IPS DF 6.9 (cell line): ENCODE data around the gene DOCK2.
A peak's percentile ranks its signal among the peaks of the same experiment; 100 is the strongest.

Experiments
- DNase-seq: peaks from one replicate; pipeline ENCODE4 v3.0.0-alpha.2; 2013; ENCODE audit warnings: low read depth, low spot score
- H3K27ac ChIP-seq: one replicate; pipeline ENCODE4 v1.5.1; 2013; ENCODE audit warnings: low read length, control low read depth
- H3K27me3 ChIP-seq: 2 replicates; pipeline ENCODE4 v1.6.1; 2013; ENCODE audit warnings: mild to moderate bottlenecking, low read length; ENCODE audit not compliant: control insufficient read depth, insufficient read depth
- H3K36me3 ChIP-seq: 2 replicates; pipeline ENCODE4 v1.6.1; 2013; ENCODE audit warnings: low read length; ENCODE audit not compliant: control insufficient read depth, insufficient read depth
- H3K4me1 ChIP-seq: 2 replicates; pipeline ENCODE4 v1.6.1; 2013; ENCODE audit warnings: low read length; ENCODE audit not compliant: control insufficient read depth, insufficient read depth
- H3K4me3 ChIP-seq: 2 replicates; pipeline ENCODE4 v1.5.1; 2013; ENCODE audit warnings: mild to moderate bottlenecking, low read length
- H3K9me3 ChIP-seq: 2 replicates; pipeline ENCODE4 v1.6.1; 2013; ENCODE audit warnings: low read length, inconsistent platforms; ENCODE audit not compliant: control insufficient read depth, insufficient read depth
- WGBS: extraction: QIAGEN DNeasy Blood & Tissue Kit; methylation state at CpG from one replicate; pipeline ENCODE4 v1.1.7; 2013; ENCODE audit warnings: mixed read lengths, missing lambda C conversion rate; ENCODE audit not compliant: insufficient read length, insufficient coverage; 5-methylcytosine and 5-hydroxymethylcytosine counted together

The DOCK2 gene

GRCh38 chr5:169637085-169637548, at the start of gene DOCK2:
DOCK2 (plus strand) TSS chr5:169637275; CDS start chr5:169637327, 52 bp downstream.
- DNase-seq: no peak
- H3K4me1 ChIP-seq: 0 out of 2 replicates have a peak, but pooled peaks cover 4% of the 10 kb centered on the region
- WGBS: no CpG with 5 or more reads among the region's 42 CpGs
- no peak within 1 kb of the TSS for H3K27ac ChIP-seq
- no peaks in the 10 kb centered on the region for H3K9me3 ChIP-seq
- H3K4me3 ChIP-seq: peak within 1 kb of the TSS; percentile 57; the same call in 1 of the 2 replicates
- no peaks in the 10 kb centered on the region for H3K27me3 ChIP-seq
- H3K36me3 ChIP-seq: no peaks in the 10 kb centered on the region

GRCh38 chr5:169590602-169591001, 46.5 kb upstream of the DOCK2 start:
- Histone ChIP-seq H3K9me3 (no peaks in the 10 kb centered on the region), H3K4me1 (no peaks in the 10 kb centered on the region), H3K36me3 (peaks cover 19% of the 10 kb centered on the region; the same call in 1 of the 2 replicates), H3K27me3 (no peaks in the 10 kb centered on the region), H3K4me3 (no peak overlapping the region), H3K27ac (no peak overlapping the region)
- WGBS: no CpG with 5 or more reads among the region's 3 CpGs
- DNase-seq: no peak

- H3K9me3 ChIP-seq: no peaks in the 10 kb centered on the region
- no peak overlapping the region for H3K4me3 ChIP-seq
- DNase-seq: no peak
- WGBS: no CpG with 5 or more reads among the region's 1 CpG
- H3K27ac ChIP-seq: no peak overlapping the region
- H3K36me3 ChIP-seq: peaks cover 19% of the 10 kb centered on the region; the same call in 1 of the 2 replicates
- H3K27me3 ChIP-seq: no peaks in the 10 kb centered on the region
- H3K4me1 ChIP-seq: no peaks in the 10 kb centered on the region
Observed at GRCh38 chr5:169591636-169592035, 45.4 kb upstream of the DOCK2 start.

DNA sequence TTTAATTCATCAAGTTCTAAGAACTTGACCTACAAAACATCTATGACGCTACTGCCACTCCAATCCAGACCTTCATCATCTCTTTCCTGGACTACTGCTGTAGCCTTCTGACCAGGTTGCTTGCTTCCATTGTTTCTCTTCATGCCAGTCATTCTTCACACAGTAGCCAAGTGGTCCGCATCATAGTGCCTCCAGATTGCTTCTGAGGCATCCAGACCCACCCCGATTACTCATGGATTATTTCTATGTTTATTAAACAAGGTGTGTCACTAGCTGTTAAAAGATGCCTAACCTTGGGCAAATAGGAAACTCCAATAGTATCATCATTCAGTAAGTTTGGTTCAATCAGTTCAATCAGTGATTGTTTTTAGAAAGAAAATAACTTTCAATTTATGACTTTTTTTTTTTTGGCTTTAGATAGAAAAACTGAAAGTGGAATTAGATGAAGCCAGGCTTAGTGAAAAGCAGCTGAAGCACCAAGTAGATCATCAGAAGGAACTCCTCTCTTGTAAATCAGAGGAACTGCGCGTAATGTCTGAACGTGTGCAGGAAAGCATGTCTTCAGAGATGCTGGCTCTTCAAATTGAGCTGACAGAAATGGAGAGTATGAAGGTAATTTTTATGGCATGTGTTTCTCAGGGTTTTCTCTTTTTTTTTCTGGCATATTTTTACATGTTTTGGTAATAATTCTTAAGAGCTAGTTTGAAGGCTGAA, 44.0 kb upstream of the DOCK2 start:
- no peak overlapping the region for H3K4me3 ChIP-seq
- no peaks in the 10 kb centered on the region for H3K9me3 ChIP-seq
- DNase-seq: no peak
- no peaks in the 10 kb centered on the region for H3K27me3 ChIP-seq
- H3K4me1 ChIP-seq: no peaks in the 10 kb centered on the region
- WGBS: no CpG with 5 or more reads among the region's 6 CpGs
- peaks cover 22% of the 10 kb centered on the region; the same call in 1 of the 2 replicates for H3K36me3 ChIP-seq
- H3K27ac ChIP-seq: no peak overlapping the region

- H3K4me3 ChIP-seq: no peak overlapping the region
- H3K27ac ChIP-seq: no peak overlapping the region
- no peaks in the 10 kb centered on the region for H3K9me3 ChIP-seq
- no peaks in the 10 kb centered on the region for H3K4me1 ChIP-seq
- peaks cover 18% of the 10 kb centered on the region; the same call in 1 of the 2 replicates for H3K36me3 ChIP-seq
- H3K27me3 ChIP-seq: no peaks in the 10 kb centered on the region
- DNase-seq: no peak
- WGBS: no CpG with 5 or more reads among the region's 1 CpG
Observed at GRCh38 chr5:169595172-169595820, 41.8 kb upstream of the DOCK2 start.

DNA sequence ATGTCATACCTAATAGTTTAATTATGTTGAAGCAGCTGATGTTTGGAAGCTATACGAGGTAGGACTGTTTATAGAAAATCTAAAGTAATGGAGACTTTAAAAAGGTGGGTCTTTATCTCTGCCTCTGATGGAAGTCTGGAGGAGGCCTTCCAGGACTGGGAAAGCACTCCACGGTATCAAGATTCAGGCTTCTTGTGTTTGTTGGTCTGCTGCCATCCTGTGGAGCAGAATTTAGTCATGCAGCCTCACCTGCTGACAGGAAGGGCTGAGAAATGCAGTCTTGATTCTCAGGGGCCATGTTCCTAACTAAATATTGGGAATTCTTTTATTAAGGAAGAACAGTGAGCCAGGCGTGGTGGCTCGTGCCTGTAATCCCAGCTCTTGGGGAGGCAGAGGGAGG, 37.6 kb upstream of the DOCK2 start:
- no CpG with 5 or more reads among the region's 4 CpGs for WGBS
- Histone ChIP-seq H3K9me3 (no peaks in the 10 kb centered on the region), H3K27ac (no peak overlapping the region), H3K36me3 (peaks cover 13% of the 10 kb centered on the region; the same call in 1 of the 2 replicates), H3K4me1 (no peaks in the 10 kb centered on the region), H3K4me3 (no peak overlapping the region), H3K27me3 (no peaks in the 10 kb centered on the region)
- no peak for DNase-seq

DNA sequence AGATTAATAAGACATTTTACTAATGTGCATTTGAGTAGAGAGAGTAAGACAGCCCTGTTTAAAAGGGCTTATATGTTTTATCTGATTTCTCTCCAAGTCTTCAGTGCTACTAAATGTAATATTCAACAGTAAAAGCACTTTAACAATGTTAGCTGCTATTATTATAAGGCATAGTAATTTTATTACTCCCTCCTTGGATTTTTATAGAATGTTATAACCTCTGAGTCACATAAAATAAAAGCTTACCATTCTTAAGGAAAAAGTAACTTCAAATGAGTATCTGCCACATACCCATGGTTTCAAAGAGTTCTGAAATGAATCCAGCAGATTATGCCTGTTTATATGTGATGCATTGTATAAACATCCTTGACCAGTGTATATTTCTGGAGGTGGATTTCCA, 34.5 kb upstream of the DOCK2 start:
- H3K4me3 ChIP-seq: no peak overlapping the region
- no peaks in the 10 kb centered on the region for H3K9me3 ChIP-seq
- H3K36me3 ChIP-seq: peaks cover 11% of the 10 kb centered on the region; the same call in 1 of the 2 replicates
- no peak overlapping the region for H3K27ac ChIP-seq
- no peak for DNase-seq
- H3K27me3 ChIP-seq: no peaks in the 10 kb centered on the region
- no peaks in the 10 kb centered on the region for H3K4me1 ChIP-seq

DNA sequence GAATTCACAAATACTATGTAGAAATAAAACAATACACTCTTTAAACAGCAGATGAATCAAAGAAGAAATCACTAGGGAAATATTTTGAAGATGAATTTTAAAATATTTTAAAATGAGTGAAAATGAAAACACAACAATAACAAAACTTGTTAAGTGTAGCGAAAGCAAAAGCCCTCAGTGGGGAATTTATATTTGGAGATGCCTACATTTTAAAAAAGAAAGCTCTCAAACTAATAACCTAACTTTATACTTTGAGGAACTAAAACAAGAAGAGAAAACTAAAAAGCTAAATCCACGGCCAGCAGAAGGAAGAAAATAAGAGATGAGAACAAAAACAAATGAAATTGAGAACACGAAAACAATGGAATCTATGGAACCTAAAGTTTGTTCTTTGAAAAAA, 30.8 kb upstream of the DOCK2 start:
- Histone ChIP-seq H3K36me3 (peaks cover 5% of the 10 kb centered on the region; the same call in 1 of the 2 replicates), H3K27ac (no peak overlapping the region), H3K9me3 (no peaks in the 10 kb centered on the region), H3K27me3 (no peaks in the 10 kb centered on the region), H3K4me3 (no peak overlapping the region), H3K4me1 (no peaks in the 10 kb centered on the region)
- no CpG with 5 or more reads among the region's 3 CpGs for WGBS
- DNase-seq: no peak

GRCh38 chr5:169607882-169608281, 29.2 kb upstream of the DOCK2 start:
- Histone ChIP-seq H3K9me3 (no peaks in the 10 kb centered on the region), H3K4me3 (no peak overlapping the region), H3K36me3 (0 out of 2 replicates have a peak, but pooled peaks cover 2% of the 10 kb centered on the region), H3K4me1 (no peaks in the 10 kb centered on the region), H3K27ac (no peak overlapping the region), H3K27me3 (no peaks in the 10 kb centered on the region)
- no CpG with 5 or more reads among the region's 2 CpGs for WGBS
- no peak for DNase-seq

- H3K36me3 ChIP-seq: 0 out of 2 replicates have a peak, but pooled peaks cover 2% of the 10 kb centered on the region
- H3K4me1 ChIP-seq: no peaks in the 10 kb centered on the region
- H3K27me3 ChIP-seq: no peaks in the 10 kb centered on the region
- no peak overlapping the region for H3K4me3 ChIP-seq
- H3K9me3 ChIP-seq: no peaks in the 10 kb centered on the region
- H3K27ac ChIP-seq: no peak overlapping the region
- WGBS: no CpG with 5 or more reads among the region's 3 CpGs
- no peak for DNase-seq
Observed at GRCh38 chr5:169609716-169610115, 27.4 kb upstream of the DOCK2 start.
